HG03159 (cell line): ENCODE results near the gene BARHL1.

Source experiments
- ATAC-seq: cut with Tn5 transposase; IDR thresholded peaks from one replicate; pipeline ENCODE4 v1.9.1; 2021; ENCODE audit warnings: mild to moderate bottlenecking, moderate library complexity; ENCODE audit not compliant: unreplicated experiment

BARHL1 gene

DNA sequence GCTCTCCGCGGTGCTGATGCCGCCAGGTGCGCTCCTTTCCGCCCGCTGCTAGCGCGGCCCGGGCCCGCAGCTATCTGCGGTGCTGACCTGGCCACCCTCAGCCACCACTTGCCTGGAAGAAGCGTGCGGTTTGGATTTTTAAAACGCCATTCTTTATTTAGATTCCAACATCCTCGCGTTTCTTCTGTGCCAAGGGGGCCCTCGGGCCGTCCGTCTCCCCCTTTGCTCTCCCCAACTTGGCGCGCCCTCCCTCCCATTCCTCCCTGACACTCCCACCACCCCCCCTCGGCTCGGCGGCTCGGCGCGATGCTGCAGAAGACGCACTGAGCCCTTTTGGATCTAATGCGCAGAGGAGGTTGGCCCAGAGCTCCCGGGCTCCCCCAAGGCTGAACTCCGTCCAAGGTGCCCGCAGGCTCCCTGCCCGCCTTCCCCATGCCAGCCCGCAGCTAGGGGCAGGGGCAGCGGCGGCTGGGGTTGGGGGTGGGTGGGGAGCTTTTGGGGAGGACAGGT is at the start of gene BARHL1:
TSS of gene BARHL1 (plus strand) at position 331 of the 510 bp plus-strand sequence. CDS start 192 bp downstream, outside the sequence.
- no peak for ATAC-seq

GRCh38 chr9:132534832-132535231 is 47.6 kb upstream of the BARHL1 start:
- ATAC-seq = no peak

DNA sequence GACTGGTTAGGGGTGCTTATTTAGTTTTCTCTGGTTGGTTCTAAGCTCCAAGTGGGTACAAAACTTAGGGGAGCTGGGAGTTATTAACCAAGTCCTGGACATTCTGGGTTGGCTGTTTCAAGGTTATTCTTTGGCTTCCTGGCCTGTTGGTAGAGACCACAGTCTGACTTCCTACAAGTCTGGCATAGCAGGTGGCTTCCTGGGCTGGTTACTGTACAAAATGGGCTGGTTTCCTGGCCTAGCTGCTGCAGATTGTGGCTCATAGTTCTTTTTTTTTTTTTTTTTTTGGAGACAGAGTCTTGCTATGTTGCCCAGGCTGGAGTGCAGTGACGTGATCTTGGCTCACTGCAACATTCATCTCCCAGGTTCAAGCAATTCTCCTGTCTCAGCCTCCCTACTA is 46.3 kb upstream of the BARHL1 start:
- no peak for ATAC-seq

- no peak for ATAC-seq
These were observed 45.1 kb upstream of the BARHL1 start for GRCh38 chr9:132537352-132537751.

- ATAC-seq = no peak
These were observed 44.3 kb upstream of the BARHL1 start for GRCh38 chr9:132538071-132538470.

DNA sequence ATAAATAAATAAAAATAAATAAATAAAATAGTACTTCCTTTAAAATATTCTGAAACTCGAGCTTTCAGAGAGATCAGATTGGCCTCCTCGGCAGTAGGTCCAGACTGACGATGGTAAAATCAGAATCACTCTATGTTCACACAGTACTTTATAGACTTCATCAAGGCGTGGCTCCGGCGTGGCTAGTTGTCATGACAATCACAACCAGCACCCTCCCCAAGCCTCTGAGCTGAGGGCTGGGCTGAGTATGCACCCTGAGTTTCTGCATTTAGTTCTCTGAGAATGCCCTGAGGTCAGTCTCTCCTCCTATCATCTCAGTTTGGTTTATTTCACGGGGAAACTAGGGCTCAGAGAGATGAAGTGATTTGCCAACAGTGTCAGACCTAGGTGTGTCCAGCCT is 43.3 kb upstream of the BARHL1 start:
- ATAC-seq = no peak

DNA sequence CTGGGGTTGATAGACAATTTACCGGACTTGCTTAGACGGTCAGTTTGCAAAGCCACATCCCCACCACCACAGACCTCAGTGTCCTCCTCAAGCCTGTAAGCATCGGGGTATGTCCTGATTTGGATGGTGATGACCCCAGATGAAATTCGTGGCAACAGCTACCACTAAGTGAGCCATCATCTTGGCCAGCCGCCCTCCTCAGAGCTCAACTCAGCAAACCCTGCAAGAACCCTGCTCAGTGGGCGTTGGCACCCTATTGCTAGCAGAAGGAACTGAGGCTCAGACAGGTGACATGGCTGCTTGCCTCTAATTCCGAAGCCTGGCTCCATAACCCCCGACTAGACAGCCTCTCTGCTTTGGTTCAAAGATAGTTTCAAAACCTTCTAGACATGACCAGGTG is 41.4 kb upstream of the BARHL1 start:
- ATAC-seq = no peak

- ATAC-seq = no peak
These were observed 40.3 kb upstream of the BARHL1 start for GRCh38 chr9:132541870-132542830.

DNA sequence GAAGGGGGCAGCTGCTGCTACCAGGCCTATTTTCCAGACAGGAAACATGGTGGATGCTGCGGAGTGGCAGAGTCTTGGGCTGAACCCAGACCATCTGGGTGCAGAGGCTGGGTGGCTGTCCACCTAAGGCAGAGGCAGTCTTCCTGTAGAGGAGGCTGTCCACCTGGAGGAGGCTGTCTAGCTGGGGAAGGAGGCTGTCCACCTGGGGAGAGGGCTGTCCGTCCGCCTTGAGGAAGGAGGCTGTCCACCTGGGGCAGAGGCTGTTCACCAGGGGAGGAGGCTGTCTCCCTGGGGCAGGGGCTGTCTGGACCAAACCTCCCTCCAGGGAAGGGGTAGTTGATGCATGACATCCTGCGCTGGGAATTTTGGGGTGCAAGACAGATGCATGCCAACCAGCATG is 39.2 kb upstream of the BARHL1 start:
- ATAC-seq = no peak

GRCh38 chr9:132543960-132544359 is 38.4 kb upstream of the BARHL1 start:
- no peak for ATAC-seq

DNA sequence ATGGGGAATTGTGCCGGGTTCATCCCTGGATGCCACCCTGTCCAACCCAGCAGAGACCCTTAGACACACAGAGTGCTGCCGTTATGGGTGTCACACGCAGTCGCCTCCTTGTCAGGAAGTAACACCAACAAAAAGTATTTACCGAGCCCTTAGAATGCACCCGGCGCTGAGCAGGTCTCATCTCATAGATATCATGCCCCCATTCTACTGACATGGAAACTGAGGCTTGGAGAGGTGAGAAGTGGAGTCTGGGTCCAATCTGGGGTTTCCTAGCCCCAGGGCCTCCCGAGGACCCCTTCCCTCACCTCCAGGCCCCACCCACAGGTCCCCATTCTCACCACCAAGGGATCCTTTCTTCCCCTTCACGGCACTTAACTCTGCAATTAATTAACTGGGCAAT is 36.8 kb upstream of the BARHL1 start:
- no peak for ATAC-seq

DNA sequence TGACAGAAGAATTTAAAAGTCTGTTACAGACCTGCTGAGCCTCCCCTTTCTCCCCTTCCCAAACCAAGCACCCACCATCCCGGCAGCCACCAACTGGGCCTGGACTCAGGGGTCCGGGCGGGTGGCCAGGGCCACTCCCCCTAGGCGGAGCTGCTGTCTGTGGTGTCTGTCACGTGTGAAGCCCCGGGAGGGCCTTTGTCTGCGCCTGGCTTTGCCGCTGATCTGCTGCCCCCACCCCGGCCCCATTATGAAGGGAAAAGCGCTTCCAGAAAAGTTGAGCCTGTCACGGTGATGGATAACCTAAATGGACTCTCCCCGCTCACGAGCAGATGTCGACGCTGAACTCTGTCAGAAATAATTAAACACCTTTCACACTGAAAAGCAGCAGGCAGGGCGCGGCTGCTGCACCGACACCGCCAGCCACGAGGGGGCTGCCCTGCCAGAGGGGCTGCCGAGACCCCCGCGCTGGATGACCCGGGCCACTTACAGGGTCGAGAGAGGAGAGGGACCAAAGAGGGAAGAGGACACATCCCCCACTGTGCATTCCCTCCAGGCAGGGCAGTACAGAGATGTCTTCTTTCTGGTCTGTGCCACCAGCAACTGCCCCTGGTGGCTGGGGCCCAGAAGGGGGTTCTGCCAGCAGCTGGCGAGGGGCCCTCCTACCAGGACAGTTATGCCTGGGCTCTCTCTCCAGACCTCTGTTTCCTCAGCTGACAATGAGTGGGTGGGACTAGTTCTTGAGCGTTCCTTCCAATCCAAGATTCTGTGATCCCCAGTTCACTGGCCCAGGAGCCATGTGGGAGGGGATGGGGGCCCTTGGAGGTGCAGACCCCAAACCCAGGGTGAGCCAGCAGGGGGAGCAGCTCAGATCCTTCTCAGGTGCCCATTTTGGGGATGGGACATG is 36.0 kb upstream of the BARHL1 start:
- ATAC-seq = no peak

GRCh38 chr9:132547052-132547431 is 35.4 kb upstream of the BARHL1 start:
- ATAC-seq = no peak

- no peak for ATAC-seq
These were observed 35.0 kb upstream of the BARHL1 start for GRCh38 chr9:132547436-132547835.

GRCh38 chr9:132547976-132548730 is 34.3 kb upstream of the BARHL1 start:
- ATAC-seq = no peak

- ATAC-seq = no peak
These were observed 33.4 kb upstream of the BARHL1 start for GRCh38 chr9:132548751-132549640.

DNA sequence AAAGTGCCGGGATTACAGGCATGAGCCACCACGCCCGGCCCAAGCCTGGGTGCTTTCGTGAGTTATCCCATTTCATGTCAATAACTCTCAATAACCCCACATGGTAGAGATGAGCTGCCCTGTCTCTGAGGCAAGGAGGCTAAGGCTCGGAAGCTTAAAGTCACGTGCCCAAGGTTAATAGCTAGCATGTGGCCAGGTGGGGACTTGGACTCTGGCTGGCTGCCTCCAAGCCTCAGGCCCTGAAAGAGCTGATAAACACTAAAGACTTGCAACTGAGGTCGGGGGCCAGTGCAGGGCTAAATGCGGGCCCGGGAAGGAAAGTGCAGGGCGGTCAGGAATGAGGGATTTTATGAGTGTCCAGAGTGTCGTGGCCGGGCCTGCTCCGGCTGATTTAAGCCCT is 30.9 kb upstream of the BARHL1 start:
- no peak for ATAC-seq

- no peak for ATAC-seq
These were observed 30.4 kb upstream of the BARHL1 start for GRCh38 chr9:132552041-132552440.

DNA sequence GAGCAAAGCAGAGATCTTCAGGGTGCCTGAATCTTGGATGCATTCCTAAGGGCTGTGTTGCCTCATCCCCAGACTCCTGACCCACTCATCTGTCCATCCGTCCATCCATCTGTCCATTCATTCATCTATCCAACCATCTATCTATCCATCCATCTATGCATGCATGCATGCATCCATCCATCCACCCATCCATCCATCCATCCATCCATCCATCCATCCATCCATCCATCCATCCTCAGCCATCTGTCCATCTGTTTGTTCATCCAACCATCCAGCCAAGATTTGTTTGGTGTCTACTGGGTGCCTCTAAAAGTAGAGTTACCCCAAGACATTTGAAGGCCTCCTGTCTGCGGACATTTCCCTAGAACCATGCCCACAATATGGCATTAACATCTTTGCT is 27.7 kb upstream of the BARHL1 start:
- no peak for ATAC-seq

GRCh38 chr9:132555528-132555927 is 26.9 kb upstream of the BARHL1 start:
- no peak for ATAC-seq
